OCI-LY7 (cell line): ENCODE results near the gene PDE2A.

Experiments
- CTCF ChIP-seq: fragments of 200-600 bp; sonication (generic); conservative IDR thresholded peaks from 2 replicates; pipeline ENCODE4 v1.5.1; 2014; ENCODE audit warnings: mild to moderate bottlenecking, antibody characterized with exemption, low read length, moderate library complexity, mixed read lengths
- EZH2phosphoT487 ChIP-seq: fragments of 200-600 bp; sonication (generic); IDR thresholded peaks from 2 replicates; pipeline ENCODE4 v1.6.1; 2018; ENCODE audit warnings: low read depth, borderline replicate concordance, mild to moderate bottlenecking, mixed run types, antibody characterized with exemption, low read length, moderate library complexity, mixed read lengths

- no peak for TF ChIP-seq CTCF
- TF ChIP-seq EZH2phosphoT487: no peak
Observed at GRCh38 chr11:72721689-72722049, 47.4 kb upstream of the PDE2A start.
